Fibroblast of lung (primary cell): ENCODE results near the gene GPR25.

Experiments
- EZH2 ChIP-seq: IDR thresholded peaks from 2 replicates; pipeline ENCODE4 v1.5.1; 2012; ENCODE audit warnings: low read length, control low read depth, mild to moderate bottlenecking; ENCODE audit errors: missing control alignments
- TF ChIP-seq, protein P1 (sequence below), 2 donors: IDR thresholded peaks in 1 of 2; conservative IDR thresholded peaks in 1 of 2; 1 replicate in 1 of 2; 2 replicates in 1 of 2; pipeline ENCODE4 v1.5.1; 2011 to 2012; ENCODE audit warnings: low read length in 2 of 2, control low read depth in 1 of 2, inconsistent platforms in 1 of 2, low read depth in 1 of 2, mild to moderate bottlenecking in 1 of 2

DNA sequence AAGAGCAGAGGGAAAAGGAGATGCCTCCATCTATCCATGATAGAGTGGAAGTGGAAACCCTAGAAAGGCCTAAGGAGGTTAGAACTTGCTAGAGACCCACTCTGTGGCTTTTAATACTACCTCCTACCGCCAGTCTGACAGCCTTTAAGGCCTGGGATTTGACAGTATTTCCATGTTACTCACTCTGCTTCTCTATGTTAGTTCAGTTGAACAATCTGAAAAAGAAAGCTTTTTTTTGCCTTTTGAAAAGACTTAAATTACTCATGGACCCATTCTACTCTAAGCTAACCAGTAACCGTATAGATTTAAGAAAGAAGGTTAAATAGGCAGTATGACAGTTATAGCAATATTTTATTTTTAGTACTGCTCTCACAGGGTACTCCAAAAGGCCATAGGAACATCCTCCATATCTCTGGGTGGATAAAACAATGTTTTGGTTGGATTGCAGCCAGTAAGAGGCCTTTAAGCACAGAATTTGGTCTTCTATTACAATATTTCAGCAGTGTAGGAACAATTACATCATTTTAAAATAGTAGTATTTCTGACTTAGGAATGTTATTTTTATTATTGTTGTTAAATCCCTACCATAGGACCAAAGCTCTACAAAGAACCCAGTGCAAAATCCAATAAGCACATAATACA lies 15.9 kb upstream of the GPR25 start:
- TF ChIP-seq EZH2 = no peak
- TF ChIP-seq, protein P1, sequence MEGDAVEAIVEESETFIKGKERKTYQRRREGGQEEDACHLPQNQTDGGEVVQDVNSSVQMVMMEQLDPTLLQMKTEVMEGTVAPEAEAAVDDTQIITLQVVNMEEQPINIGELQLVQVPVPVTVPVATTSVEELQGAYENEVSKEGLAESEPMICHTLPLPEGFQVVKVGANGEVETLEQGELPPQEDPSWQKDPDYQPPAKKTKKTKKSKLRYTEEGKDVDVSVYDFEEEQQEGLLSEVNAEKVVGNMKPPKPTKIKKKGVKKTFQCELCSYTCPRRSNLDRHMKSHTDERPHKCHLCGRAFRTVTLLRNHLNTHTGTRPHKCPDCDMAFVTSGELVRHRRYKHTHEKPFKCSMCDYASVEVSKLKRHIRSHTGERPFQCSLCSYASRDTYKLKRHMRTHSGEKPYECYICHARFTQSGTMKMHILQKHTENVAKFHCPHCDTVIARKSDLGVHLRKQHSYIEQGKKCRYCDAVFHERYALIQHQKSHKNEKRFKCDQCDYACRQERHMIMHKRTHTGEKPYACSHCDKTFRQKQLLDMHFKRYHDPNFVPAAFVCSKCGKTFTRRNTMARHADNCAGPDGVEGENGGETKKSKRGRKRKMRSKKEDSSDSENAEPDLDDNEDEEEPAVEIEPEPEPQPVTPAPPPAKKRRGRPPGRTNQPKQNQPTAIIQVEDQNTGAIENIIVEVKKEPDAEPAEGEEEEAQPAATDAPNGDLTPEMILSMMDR (conservative IDR thresholded peaks at IDR 0.05 in 1 of 2, IDR thresholded peaks at IDR 0.05 in 1 of 2; ENCODE audit: low read depth in 1 of 2, low read length in 2 of 2) = no peak
